Hepatocyte (in vitro differentiated cells): ENCODE results near the gene CCNG2. TPM values are rescaled to one million over a fixed set of nuclear protein-coding genes. Genes with fewer than 3 reads are reported as not detected.
A peak's percentile ranks its signal among the peaks of the same experiment; 100 is the strongest.

Experiments
- DNase-seq: peaks from one replicate; pipeline ENCODE4 v3.0.0-alpha.2; 2016; ENCODE audit warnings: low spot score
- H2AFZ ChIP-seq: fragments of 200-600 bp; sonication (generic); 2 replicates; pipeline ENCODE4 v1.6.0; 2016; ENCODE audit warnings: antibody characterized with exemption, mild to moderate bottlenecking
- H3K27ac ChIP-seq: fragments of 200-600 bp; sonication (generic); 2 replicates; pipeline ENCODE4 v1.5.1; 2016; ENCODE audit warnings: mild to moderate bottlenecking
- H3K27me3 ChIP-seq: fragments of 200-600 bp; sonication (generic); 2 replicates; pipeline ENCODE4 v1.6.1; 2016
- H3K36me3 ChIP-seq: fragments of 200-600 bp; sonication (generic); replicated peaks from 2 replicates; pipeline ENCODE4 v1.5.1; 2016; ENCODE audit warnings: low read depth; ENCODE audit not compliant: insufficient read depth
- H3K4me1 ChIP-seq: fragments of 200-600 bp; sonication (generic); 2 replicates; pipeline ENCODE4 v1.5.1; 2016; ENCODE audit warnings: mild to moderate bottlenecking, moderate library complexity; ENCODE audit not compliant: insufficient read depth
- H3K4me2 ChIP-seq: fragments of 200-600 bp; sonication (generic); 2 replicates; pipeline ENCODE4 v1.6.0; 2016
- H3K4me3 ChIP-seq: fragments of 200-600 bp; sonication (generic); 2 replicates; pipeline ENCODE4 v1.5.1; 2016; ENCODE audit warnings: mild to moderate bottlenecking
- H3K79me2 ChIP-seq: fragments of 200-600 bp; sonication (generic); 2 replicates; pipeline ENCODE4 v1.6.0; 2017; ENCODE audit warnings: mild to moderate bottlenecking
- H3K9me2 ChIP-seq: fragments of 200-600 bp; sonication (generic); replicated peaks from 2 replicates; pipeline ENCODE4 v1.6.0; 2017; ENCODE audit warnings: mild to moderate bottlenecking; ENCODE audit not compliant: insufficient read depth
- H3K9me3 ChIP-seq: fragments of 200-600 bp; sonication (generic); 2 replicates; pipeline ENCODE4 v1.5.1; 2016; ENCODE audit warnings: low read depth, mild to moderate bottlenecking
- H4K20me1 ChIP-seq: fragments of 200-600 bp; sonication (generic); 2 replicates; pipeline ENCODE4 v1.6.0; 2016; ENCODE audit warnings: mild to moderate bottlenecking; ENCODE audit not compliant: insufficient read depth, poor library complexity, severe bottlenecking
- CTCF ChIP-seq: fragments of 200-600 bp; sonication (generic); IDR thresholded peaks from 2 replicates; pipeline ENCODE4 v1.5.1; 2016; ENCODE audit warnings: antibody characterized with exemption, mild to moderate bottlenecking; ENCODE audit not compliant: poor library complexity
- EZH2 ChIP-seq: fragments of 200-600 bp; sonication (generic); IDR thresholded peaks from 2 replicates; pipeline ENCODE4 v1.6.1; 2016; ENCODE audit warnings: antibody characterized with exemption, mild to moderate bottlenecking, borderline replicate concordance
- EZH2phosphoT487 ChIP-seq: fragments of 200-600 bp; sonication (generic); IDR thresholded peaks from one replicate; pipeline ENCODE4 v1.6.1; 2018; ENCODE audit warnings: antibody characterized with exemption, mild to moderate bottlenecking, low read depth, moderate library complexity; ENCODE audit not compliant: unreplicated experiment, severe bottlenecking
- WGBS: methylation state at CpG from one replicate; pipeline ENCODE4 v1.1.6; 2016; ENCODE audit warnings: low lambda C conversion rate; ENCODE audit errors: missing lambda C conversion rate; 5-methylcytosine and 5-hydroxymethylcytosine counted together
- polyA plus RNA-seq: library from polyadenylated mRNA; unstranded; fragments of >200 nt; fragmentation: Nextera tagmentation; extraction: Ambion mirVana; gene quantifications from 2 replicates; pipeline ENCODE4 v1.2.1, GENCODE V29; 2016
- total RNA-seq: library from RNA; depleted of rRNA; stranded (reverse); fragments of >200 nt; gene quantifications from 2 replicates; pipeline ENCODE4 v1.2.3, GENCODE V29; 2014

The CCNG2 gene
- total and polyA plus RNA-seq, 2 experiments from 2014 or later, result 73.8 to 127 TPM

- TF ChIP-seq EZH2, result no peak
- no peak for TF ChIP-seq EZH2phosphoT487
- no peak for TF ChIP-seq CTCF
- 75% methylated on average over 2 of the region's 2 CpGs for WGBS
- Histone ChIP-seq H3K4me3 (no peak overlapping the region), H3K36me3 (no peaks in the 10 kb centered on the region), H3K27ac (no peak overlapping the region), H3K9me2 (no peaks in the 10 kb centered on the region), H3K79me2 (no peaks in the 10 kb centered on the region), H4K20me1 (no peaks in the 10 kb centered on the region), H3K9me3 (no peaks in the 10 kb centered on the region), H3K27me3 (no peaks in the 10 kb centered on the region), H2AFZ (no peak overlapping the region), H3K4me1 (peaks cover under 1% of the 10 kb centered on the region), H3K4me2 (no peak overlapping the region)
- no peak for DNase-seq
These were observed 40.8 kb downstream of the CCNG2 start for GRCh38 chr4:77197831-77198230.

GRCh38 chr4:77199276-77199675 is 42.3 kb downstream of the CCNG2 start:
- DNase-seq, result no peak
- peaks cover 7% of the 10 kb centered on the region for H3K4me1 ChIP-seq
- H3K9me2 ChIP-seq, result no peaks in the 10 kb centered on the region
- no peaks in the 10 kb centered on the region for H3K27me3 ChIP-seq
- 91% methylated on average over 2 of the region's 2 CpGs for WGBS
- H4K20me1 ChIP-seq, result no peaks in the 10 kb centered on the region
- no peaks in the 10 kb centered on the region for H3K79me2 ChIP-seq
- no peak overlapping the region for H3K27ac ChIP-seq
- TF ChIP-seq EZH2, result no peak
- no peak for TF ChIP-seq EZH2phosphoT487
- no peak for TF ChIP-seq CTCF
- no peaks in the 10 kb centered on the region for H3K9me3 ChIP-seq
- H3K36me3 ChIP-seq, result no peaks in the 10 kb centered on the region
- no peak overlapping the region for H3K4me2 ChIP-seq
- no peak overlapping the region for H2AFZ ChIP-seq
- H3K4me3 ChIP-seq, result no peak overlapping the region

- H2AFZ ChIP-seq, result no peak overlapping the region
- H3K79me2 ChIP-seq, result no peaks in the 10 kb centered on the region
- no peaks in the 10 kb centered on the region for H3K36me3 ChIP-seq
- H3K27ac ChIP-seq, result no peak overlapping the region
- H4K20me1 ChIP-seq, result no peaks in the 10 kb centered on the region
- no peak for DNase-seq
- H3K27me3 ChIP-seq, result no peaks in the 10 kb centered on the region
- H3K4me2 ChIP-seq, result no peak overlapping the region
- no peaks in the 10 kb centered on the region for H3K9me3 ChIP-seq
- H3K4me3 ChIP-seq, result no peak overlapping the region
- 100% methylated on average over 1 of the region's 1 CpG for WGBS
- no peaks in the 10 kb centered on the region for H3K9me2 ChIP-seq
- TF ChIP-seq CTCF (no peak), EZH2phosphoT487 (no peak)
- peaks cover 7% of the 10 kb centered on the region for H3K4me1 ChIP-seq
These were observed 42.7 kb downstream of the CCNG2 start for GRCh38 chr4:77199701-77200100.

- no peaks in the 10 kb centered on the region for H3K9me2 ChIP-seq
- H3K4me3 ChIP-seq, result no peak overlapping the region
- DNase-seq, result no peak
- no peaks in the 10 kb centered on the region for H3K27me3 ChIP-seq
- H3K79me2 ChIP-seq, result no peaks in the 10 kb centered on the region
- H4K20me1 ChIP-seq, result no peaks in the 10 kb centered on the region
- peak overlapping the region; percentile 89 for H3K27ac ChIP-seq
- H3K36me3 ChIP-seq, result no peaks in the 10 kb centered on the region
- no peak for TF ChIP-seq EZH2phosphoT487
- no peak for TF ChIP-seq CTCF
- TF ChIP-seq EZH2, result no peak
- 100% methylated on average over 1 of the region's 1 CpG for WGBS
- H2AFZ ChIP-seq, result no peak overlapping the region
- H3K4me2 ChIP-seq, result no peak overlapping the region
- H3K4me1 ChIP-seq, result peaks cover 7% of the 10 kb centered on the region
- H3K9me3 ChIP-seq, result no peaks in the 10 kb centered on the region
These were observed 44.3 kb downstream of the CCNG2 start for GRCh38 chr4:77201343-77201742.
